Measurements from ENCODE around the gene TRIM60.

- no peak for TF ChIP-seq CTCF (IDR thresholded peaks at IDR 0.05)
- no peak for TF ChIP-seq EZH2 (IDR thresholded peaks at IDR 0.05)
Measured at GRCh38 chr4:164997941-164998340, 33.9 kb upstream of the TRIM60 start.
